GM21528 (cell line): ENCODE data around the gene RAI14.

Experiments used
- ATAC-seq: cut with Tn5 transposase; IDR thresholded peaks from one replicate; pipeline ENCODE4 v1.9.1; 2021; ENCODE audit warnings: mild to moderate bottlenecking, moderate library complexity; ENCODE audit not compliant: unreplicated experiment, low FRiP score

Gene RAI14

DNA sequence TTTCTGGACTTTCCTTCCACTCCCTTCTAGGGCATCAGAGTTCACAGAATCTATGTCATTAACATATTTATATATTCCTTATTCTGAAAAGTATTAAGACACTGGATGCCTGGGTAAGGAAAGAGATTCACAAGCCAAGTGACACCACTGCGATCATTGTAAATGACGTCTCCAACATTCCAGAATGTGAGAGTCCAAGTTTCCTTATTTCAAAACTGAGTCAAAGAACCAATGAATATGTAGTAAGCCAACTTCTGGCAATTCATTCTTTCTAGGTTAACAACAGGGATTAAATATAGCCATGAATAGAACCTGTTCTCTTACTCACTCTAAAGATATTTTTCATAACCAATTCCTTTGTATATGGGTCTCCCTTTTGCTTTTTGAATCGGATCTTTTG lies 18.1 kb downstream of the RAI14 start:
- ATAC-seq = no peak

DNA sequence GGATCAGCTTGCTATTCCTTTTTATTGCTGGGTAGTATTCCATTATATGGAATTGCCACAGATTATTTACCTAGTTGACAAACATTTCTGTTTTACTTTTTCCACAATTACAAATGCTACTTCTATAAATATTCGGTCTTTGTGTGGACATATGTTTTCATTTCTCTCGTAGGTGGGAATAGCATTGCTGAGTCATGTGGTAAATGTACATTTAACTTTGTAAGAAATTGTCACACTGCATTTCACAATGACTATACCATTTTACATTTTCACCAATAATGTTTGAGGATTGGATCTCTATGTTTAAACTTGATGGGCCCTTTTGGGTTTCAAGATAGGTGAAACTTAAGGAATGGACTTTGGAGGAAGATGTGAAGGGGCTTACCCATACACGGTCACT lies 19.7 kb downstream of the RAI14 start:
- ATAC-seq = no peak

- no peak for ATAC-seq
Measured at GRCh38 chr5:34676416-34676815, 20.3 kb downstream of the RAI14 start.

DNA sequence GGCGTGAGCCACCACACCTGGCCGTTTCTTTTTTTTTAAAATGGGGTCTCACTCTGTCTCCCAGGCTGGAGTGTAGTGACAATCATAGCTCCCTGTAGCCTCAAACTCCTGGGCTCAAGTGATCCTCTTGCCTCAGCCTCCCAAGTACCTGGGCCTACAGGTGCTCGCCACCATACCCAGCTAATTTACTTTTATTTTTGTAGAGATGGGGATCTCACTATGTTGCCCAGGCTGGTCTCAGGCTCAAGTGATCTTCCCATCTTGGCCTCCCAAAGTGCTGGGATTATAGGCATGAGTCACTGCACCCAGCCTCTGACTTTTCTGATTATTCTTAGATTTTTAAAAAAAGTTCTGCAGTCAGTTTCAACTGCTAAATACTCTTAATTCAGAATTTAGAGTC lies 21.3 kb downstream of the RAI14 start:
- ATAC-seq = no peak

DNA sequence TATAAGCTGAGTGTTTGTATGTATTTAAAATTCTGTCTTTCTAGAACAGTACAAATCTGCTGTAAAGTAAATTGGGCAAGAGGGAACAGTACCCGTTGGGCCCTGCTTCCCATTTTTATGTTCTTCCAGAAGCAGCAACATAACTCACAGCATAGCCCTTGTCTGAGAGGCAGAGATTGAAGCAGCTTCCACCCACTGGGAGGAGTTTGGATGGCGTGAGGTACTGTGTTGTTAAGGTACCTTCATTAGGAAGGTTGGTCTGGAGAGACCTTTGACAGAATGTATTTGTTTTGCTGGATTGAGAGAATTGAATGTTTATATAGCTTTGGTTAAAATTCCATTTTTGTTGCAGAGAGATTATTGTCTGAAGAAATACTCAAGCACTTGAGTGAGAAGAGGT lies 24.8 kb downstream of the RAI14 start:
- ATAC-seq = no peak

DNA sequence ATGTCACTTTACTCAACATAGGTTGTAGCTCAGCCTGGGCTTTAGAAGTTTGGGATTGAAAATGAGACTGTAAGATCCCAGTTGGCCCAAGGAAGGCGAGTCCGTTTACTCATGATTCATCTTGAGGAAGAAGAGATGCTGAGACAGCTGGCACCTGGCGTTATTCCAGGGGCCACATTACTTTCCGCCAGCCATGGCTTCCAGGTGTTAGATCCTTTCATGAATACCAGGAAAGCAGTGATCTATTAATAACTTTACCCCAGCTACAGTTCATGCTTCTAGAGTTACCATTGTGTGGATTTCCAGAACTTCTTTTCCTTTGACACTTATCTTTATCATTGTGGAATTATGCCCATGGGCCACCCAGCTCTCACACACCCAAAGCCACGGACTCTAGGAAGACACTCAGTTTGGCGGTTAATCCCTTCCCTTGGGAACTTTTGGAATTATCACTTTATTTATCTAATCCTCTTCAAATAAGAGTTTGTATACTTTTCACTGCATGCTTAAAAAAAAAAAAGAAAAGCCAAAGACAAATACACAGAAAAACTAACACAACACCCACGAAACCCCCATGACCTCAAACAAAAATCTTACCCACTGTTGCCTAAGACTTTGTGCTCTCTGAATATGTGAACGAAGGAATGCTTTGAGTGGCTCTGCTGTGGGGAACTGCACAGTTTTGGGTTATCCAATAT lies 26.9 kb downstream of the RAI14 start:
- ATAC-seq = no peak

GRCh38 chr5:34684281-34684979 lies 28.3 kb downstream of the RAI14 start:
- ATAC-seq = no peak

GRCh38 chr5:34684980-34685352 lies 28.8 kb downstream of the RAI14 start:
- no peak for ATAC-seq

- ATAC-seq = no peak
Measured at GRCh38 chr5:34685485-34686165, 29.5 kb downstream of the RAI14 start.

DNA sequence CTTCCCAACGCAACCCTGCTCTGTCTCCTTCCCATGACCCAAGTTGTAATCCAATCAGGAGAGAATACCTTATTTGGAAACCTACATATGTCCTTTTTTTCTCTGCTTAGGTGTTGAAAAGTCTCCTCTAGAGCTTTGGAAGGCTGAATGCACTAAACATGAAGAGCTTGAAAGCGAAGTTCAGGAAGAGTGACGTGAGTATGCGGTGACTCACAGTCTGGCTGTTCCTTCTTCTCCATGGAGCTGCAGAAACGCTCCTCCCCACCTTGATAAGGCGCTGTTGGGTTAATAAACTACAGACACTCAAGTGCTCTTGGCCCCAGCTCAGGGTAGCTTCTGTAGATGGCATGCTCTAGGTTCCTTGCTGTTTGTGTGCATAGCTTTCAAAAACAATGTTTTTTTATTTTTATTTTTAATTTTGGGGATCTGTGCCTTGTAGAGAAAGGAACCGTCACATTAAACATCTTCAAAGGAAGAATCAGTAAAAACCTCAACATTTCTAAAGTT lies 30.7 kb downstream of the RAI14 start:
- no peak for ATAC-seq

- no peak for ATAC-seq
Measured at GRCh38 chr5:34687269-34688011, 31.3 kb downstream of the RAI14 start.

GRCh38 chr5:34688015-34688810 lies 32.1 kb downstream of the RAI14 start:
- ATAC-seq = no peak

- no peak for ATAC-seq
Measured at GRCh38 chr5:34690301-34690700, 34.2 kb downstream of the RAI14 start.

DNA sequence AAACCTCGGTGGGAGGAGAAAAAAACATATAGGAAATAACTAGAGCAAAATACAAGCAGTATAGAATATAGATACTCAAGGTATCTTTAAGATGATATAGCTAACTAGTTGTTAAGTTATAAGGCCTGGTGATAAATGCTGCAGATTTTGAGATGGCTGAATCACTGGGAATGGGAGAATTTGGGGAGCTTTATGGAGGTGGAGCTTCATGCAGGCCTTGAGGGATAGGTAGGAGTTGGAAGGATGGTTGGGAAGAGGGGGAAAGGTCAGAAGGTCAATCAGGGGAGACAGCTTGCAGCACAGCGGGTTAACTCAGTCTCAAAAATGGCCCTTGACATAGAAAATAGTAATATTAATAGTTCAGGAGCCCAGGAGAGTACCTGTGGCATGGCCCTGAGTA lies 34.8 kb downstream of the RAI14 start:
- no peak for ATAC-seq

GRCh38 chr5:34691326-34691725 lies 35.2 kb downstream of the RAI14 start:
- no peak for ATAC-seq

- no peak for ATAC-seq
Measured at GRCh38 chr5:34692786-34693185, 36.7 kb downstream of the RAI14 start.

GRCh38 chr5:34694012-34694411 lies 37.9 kb downstream of the RAI14 start:
- ATAC-seq = no peak

GRCh38 chr5:34694685-34695084 lies 38.6 kb downstream of the RAI14 start:
- ATAC-seq = no peak

DNA sequence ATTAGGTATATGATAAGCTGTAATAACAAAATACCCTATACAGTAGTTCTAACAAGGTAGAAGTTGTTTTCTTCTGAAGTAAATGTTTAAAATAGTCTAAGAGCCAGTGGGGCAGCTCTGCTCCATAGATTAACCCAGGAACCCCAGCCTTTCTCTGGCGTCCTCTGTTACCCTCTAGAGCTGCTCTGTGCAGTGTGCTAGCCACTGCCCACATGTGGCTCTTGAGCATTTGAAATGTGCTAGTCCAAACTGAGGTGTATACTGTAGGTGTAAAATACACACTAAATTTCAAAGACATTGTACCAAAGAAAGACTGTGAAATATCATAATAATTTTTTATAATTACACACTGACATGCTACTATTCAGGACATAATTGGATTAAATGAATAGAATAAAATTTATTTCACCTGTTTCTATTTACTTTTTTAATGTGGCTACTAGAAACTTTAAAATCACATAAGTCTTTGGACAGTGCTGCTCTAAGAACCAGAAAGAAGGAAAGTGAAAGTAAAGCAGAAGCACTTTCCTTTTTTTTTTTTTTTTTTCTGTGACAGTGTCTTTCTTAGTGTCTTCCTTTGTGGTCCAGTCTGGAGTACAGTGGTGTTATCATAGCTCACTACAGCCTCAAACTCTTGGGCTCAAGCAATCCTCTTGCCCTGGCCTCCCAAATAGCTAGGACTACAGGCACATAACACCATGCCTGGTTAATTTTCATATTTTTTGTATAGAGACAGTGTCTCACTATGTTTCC lies 39.3 kb downstream of the RAI14 start:
- no peak for ATAC-seq
